ENCODE measurements around the gene TMPRSS11E. TPM values are rescaled to one million over a fixed set of nuclear protein-coding genes. Genes with fewer than 3 reads are reported as not detected.
"Not testable (repeated sequence)": the region's sequence is repeated elsewhere in the genome, so short reads cannot be mapped to it uniquely, and the experiment has no call there.

The TMPRSS11E gene
- total RNA-seq, 1 donor = not detected

DNA sequence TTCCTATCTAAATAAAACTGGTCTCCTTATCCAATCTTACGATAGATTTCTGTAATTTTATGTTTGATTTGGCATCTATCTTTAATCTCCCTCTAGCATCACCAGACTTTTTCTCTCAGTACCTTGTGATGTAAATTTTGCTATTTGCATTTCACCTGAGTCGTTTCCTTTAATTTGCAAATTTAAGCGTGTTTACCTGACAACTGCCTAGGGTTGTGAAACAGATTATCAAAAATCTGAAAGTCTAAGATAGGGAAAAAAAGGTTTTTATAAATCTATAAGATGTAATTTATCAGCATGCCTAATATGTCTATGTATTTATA lies 39.4 kb upstream of the TMPRSS11E start:
- TF ChIP-seq CTCF (IDR thresholded peaks at IDR 0.05; ENCODE audit: insufficient read depth, low read length) = no peak
- H3K4me3 ChIP-seq (ENCODE audit: low read depth, low read length) = no peak overlapping the region
- DNase-seq (ENCODE audit: low read depth) = no peak

DNA sequence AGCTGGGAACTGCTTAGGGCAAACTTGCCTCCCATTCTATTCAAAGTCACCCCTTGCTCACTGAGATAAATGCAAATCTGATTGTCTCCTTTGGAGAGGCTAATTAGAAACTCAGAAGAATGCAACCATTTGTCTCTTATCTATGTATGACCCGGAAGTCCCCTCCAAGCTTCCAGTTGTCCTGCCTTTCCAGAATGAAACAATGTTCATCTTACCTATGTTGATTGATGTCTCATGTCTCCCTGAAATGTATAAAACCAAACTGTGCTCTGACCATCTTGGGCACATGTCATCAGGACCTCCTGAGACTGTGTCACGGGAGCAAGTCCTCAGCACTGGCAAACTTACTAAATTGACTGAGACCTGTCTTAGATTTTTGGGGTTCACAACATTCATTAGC lies 37.1 kb upstream of the TMPRSS11E start:
- no peak for DNase-seq (ENCODE audit: low read depth)
- no peak overlapping the region for H3K4me3 ChIP-seq (ENCODE audit: low read depth, low read length)
- TF ChIP-seq CTCF (IDR thresholded peaks at IDR 0.05; ENCODE audit: insufficient read depth, low read length) = no peak

DNA sequence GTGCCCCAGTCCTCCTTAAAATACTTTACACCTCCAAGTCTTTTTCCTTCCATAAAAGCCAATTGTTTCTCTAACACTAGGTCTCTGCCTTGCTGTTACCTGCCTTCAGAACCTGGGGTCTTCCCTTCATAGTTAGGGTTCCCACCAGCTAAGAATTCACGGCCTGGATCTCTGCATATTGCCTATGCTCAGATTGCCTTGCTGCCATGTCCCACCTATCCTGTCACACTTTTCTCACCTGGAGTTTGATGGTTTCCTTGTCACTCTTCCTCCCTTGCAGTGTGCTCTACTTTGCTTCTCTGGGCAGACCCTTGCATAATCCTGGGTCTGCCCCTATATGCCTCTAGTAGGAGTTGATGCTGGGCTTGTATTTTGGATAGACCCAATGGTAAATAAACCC lies 36.6 kb upstream of the TMPRSS11E start:
- no peak overlapping the region for H3K4me3 ChIP-seq (ENCODE audit: low read depth, low read length)
- no peak for DNase-seq (ENCODE audit: low read depth)
- TF ChIP-seq CTCF (IDR thresholded peaks at IDR 0.05; ENCODE audit: insufficient read depth, low read length) = no peak

- not testable (repeated sequence) for DNase-seq (ENCODE audit: low read depth)
These were observed 35.2 kb upstream of the TMPRSS11E start for GRCh38 chr4:68412031-68412430.

DNA sequence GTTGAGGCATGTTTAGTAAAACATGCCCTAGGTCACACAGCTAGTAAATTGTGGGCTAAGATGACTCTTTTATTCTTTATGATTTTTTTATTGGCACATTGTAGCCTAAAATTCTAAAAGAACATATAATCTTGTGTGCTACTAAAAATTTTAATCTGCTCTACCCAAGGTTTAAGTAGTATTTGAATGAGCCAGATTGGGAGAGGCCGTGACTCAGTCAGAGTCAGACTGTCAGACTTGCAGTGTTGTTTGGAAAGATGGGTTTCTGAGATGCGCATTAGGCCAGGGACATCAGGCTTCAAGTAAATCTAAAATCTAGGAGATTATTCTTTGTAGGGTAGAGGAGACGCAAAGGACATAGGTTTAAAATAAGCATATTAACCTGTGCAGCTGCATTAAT lies 30.7 kb upstream of the TMPRSS11E start:
- H3K4me3 ChIP-seq (ENCODE audit: low read depth, low read length) = no peak overlapping the region
- DNase-seq (ENCODE audit: low read depth) = no peak
- TF ChIP-seq CTCF (IDR thresholded peaks at IDR 0.05; ENCODE audit: insufficient read depth, low read length) = no peak

More at GRCh38 chr4:68412031-68412430, 35.2 kb upstream of the TMPRSS11E start:
- H3K4me3 ChIP-seq (ENCODE audit: low read depth, low read length) = not testable (repeated sequence)

DNA sequence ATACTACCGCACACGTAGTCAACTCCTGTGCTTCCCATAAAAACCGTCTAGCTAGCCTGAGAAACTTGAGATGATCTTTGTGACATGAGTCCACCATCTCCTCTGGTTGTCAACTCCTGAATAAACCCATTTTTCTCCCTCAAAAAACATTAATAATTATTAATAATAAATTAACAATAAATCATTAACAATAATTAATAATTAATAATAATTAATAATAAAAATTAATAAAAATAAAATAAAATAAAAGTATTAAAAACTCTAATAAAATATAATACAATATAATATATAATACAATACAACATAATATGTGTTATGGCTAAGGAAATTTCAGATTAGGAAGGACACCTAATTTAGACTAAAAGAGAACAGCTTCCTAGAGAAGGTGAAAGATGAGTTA lies 20.7 kb upstream of the TMPRSS11E start:
- H3K4me3 ChIP-seq (ENCODE audit: low read depth, low read length) = no peak overlapping the region
- DNase-seq (ENCODE audit: low read depth) = no peak
- TF ChIP-seq CTCF (IDR thresholded peaks at IDR 0.05; ENCODE audit: insufficient read depth, low read length) = no peak

DNA sequence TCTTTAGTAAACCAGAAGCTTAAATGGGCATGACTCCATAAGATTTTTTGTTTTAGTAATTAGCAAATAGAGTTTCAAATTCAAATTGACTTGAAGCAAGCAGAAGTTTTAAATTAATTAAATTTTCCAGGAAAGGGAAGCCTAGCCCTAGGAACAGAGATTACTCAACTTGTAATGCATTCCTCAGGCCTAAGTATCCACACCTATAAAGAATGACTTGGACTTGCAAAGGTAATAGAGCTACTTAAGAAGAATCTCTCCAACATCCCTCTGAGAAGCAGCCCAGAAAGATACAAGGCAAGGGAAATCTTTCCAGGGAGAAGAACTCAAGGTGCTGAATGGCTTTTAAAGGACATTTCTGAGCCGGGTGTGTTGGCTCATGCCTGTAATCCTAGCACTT lies 16.9 kb upstream of the TMPRSS11E start:
- TF ChIP-seq CTCF (IDR thresholded peaks at IDR 0.05; ENCODE audit: insufficient read depth, low read length) = no peak
- no peak for DNase-seq (ENCODE audit: low read depth)
- H3K4me3 ChIP-seq (ENCODE audit: low read depth, low read length) = no peak overlapping the region
